MCF 10A (cell line): ENCODE results near the gene AHCYL2. TPM values are rescaled to one million over a fixed set of nuclear protein-coding genes. Genes with fewer than 3 reads are reported as not detected.

Source experiments
- Bru-seq: library from RNA; stranded (reverse); fragments of 400-500 nt; gene quantifications from one replicate; lab custom pipeline; 2021; lab: Mats Ljungman, UMichigan
- BruChase-seq, 2 experiments: library from RNA; stranded (reverse); fragments of 400-500 nt; gene quantifications; one replicate each; lab custom pipeline; 2021; lab: Mats Ljungman, UMichigan
- BruUV-seq: library from RNA; stranded (reverse); fragments of 400-500 nt; replicated peaks from 2 replicates; lab custom pipeline; 2021; lab: Mats Ljungman, UMichigan
- CTCF ChIA-PET: fragments of 300-600 bp; sonication (Branson Sonifier 250); formaldehyde crosslinking; extraction: SDS; loops from one replicate; lab custom pipeline; 2021; ENCODE audit warnings: antibody characterized with exemption, inconsistent platforms; lab: Yijun Ruan, JAX
- POLR2A ChIA-PET: fragments of 300-600, 350-650 bp; sonication (Branson Sonifier 250); formaldehyde crosslinking; extraction: SDS; loops from one replicate; lab custom pipeline; 2020; ENCODE audit warnings: antibody characterized with exemption, inconsistent platforms; lab: Yijun Ruan, JAX
- DNase-seq: peaks from one replicate; pipeline ENCODE4 v3.0.0-alpha.2; 2018; ENCODE audit not compliant: unreplicated experiment
- H3K27ac Mint-ChIP-seq: one replicate; pipeline ENCODE4 v1.8.0; 2022; ENCODE audit warnings: mild to moderate bottlenecking, low read depth, mixed read lengths; ENCODE audit not compliant: unreplicated experiment
- H3K27me3 Mint-ChIP-seq: one replicate; pipeline ENCODE4 v1.8.0; 2022; ENCODE audit warnings: mixed read lengths; ENCODE audit not compliant: insufficient read depth, unreplicated experiment
- H3K36me3 Mint-ChIP-seq: one replicate; pipeline ENCODE4 v1.8.0; 2022; ENCODE audit warnings: mild to moderate bottlenecking, moderate library complexity, mixed read lengths; ENCODE audit not compliant: insufficient read depth, unreplicated experiment
- H3K4me1 Mint-ChIP-seq: one replicate; pipeline ENCODE4 v1.8.0; 2022; ENCODE audit warnings: mixed read lengths; ENCODE audit not compliant: insufficient read depth, unreplicated experiment
- H3K4me3 Mint-ChIP-seq: one replicate; pipeline ENCODE4 v1.8.0; 2022; ENCODE audit warnings: mild to moderate bottlenecking, moderate library complexity, mixed read lengths; ENCODE audit not compliant: unreplicated experiment
- H3K9me3 Mint-ChIP-seq: one replicate; pipeline ENCODE4 v1.8.0; 2022; ENCODE audit warnings: mixed read lengths; ENCODE audit not compliant: unreplicated experiment
- intact Hi-C: fragments of 100-400 bp; cut with micrococcal nuclease; formaldehyde crosslinking; loops from 2 replicates; pipeline ENCODE4 v1.14.1; 2022
- long read RNA-seq: library from polyadenylated mRNA; stranded (forward); transcript quantifications from one replicate; pipeline ENCODE4 v2.0.0, GENCODE V29; 2022
- total RNA-seq: library from RNA; stranded (reverse); gene quantifications from 2 replicates; pipeline ENCODE4 v1.2.3, GENCODE V29; 2022
- TF ChIP-seq, protein P1 (sequence below): fragments of 200-600 bp; IDR thresholded peaks from one replicate; pipeline ENCODE4 v1.8.0; 2022; ENCODE audit warnings: antibody characterized with exemption, mild to moderate bottlenecking; ENCODE audit not compliant: unreplicated experiment

Gene AHCYL2
- 12.8 and 16.4 TPM in 2 replicates for total RNA-seq
- Bru-seq, nascent RNA: percentile 67 among the genes with signal in this experiment
- percentile 76 among the genes with signal in this experiment for BruChase-seq, experiment 1, labeled RNA remaining after a 6-hour chase
- percentile 79 among the genes with signal in this experiment for BruChase-seq, experiment 2, labeled RNA remaining after a 2-hour chase
- long read RNA-seq, full-length matches to known transcripts: 21 of 28 reads
- long read RNA-seq, partial matches to known transcripts: 2 of 28 reads
- long read RNA-seq, other reads (novel, unspliced or antisense): 5 of 28 reads

DNA sequence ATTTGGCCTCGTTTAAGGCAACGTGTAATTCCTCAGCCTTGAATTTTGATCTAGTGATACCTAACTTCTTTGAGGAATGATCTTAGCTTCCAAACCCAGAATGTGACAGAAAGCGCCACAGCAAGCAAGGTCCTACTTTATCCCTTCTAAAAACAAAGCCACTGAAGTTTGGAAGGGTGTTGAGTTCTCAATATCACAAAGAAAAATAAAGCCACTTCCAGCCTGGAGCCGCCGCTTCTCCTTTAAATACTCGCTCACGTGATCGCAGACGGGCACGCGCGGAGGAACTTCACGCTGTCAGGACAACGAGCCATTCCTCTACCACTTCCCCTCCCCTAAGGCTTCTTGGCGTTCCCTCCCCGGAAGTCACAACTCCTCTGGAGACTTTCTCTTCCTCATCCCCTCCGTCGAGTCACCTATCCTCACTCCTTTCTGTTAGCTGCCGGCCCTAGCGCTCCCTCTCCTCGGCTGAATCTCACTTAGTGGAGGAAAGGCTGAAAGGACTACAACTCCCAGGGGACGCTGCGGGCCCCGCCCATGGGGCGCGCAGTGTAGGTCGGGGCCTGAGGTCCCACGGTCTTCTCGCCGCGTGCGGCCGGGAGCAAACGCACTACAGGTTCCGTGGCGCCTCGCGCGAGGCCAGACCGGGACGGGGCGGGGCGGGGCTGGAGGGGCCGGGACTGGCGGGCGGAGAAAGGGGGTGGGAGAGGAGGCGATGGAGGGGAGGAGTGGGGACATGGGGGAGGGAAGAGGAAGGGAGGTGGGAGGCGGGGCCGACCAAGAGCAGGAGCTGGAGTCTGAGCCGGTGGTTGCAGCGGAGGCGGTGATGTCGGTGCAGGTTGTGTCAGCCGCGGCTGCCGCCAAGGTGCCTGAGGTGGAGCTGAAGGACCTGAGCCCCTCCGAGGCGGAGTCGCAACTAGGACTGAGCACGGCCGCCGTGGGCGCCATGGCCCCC lies at the start of gene AHCYL2:
TSS of gene AHCYL2 (plus strand) at position 780 of the 955 bp plus-strand sequence.
- no peaks in the 10 kb centered on the region for H3K9me3 Mint-ChIP-seq
- TF ChIP-seq, protein P1, sequence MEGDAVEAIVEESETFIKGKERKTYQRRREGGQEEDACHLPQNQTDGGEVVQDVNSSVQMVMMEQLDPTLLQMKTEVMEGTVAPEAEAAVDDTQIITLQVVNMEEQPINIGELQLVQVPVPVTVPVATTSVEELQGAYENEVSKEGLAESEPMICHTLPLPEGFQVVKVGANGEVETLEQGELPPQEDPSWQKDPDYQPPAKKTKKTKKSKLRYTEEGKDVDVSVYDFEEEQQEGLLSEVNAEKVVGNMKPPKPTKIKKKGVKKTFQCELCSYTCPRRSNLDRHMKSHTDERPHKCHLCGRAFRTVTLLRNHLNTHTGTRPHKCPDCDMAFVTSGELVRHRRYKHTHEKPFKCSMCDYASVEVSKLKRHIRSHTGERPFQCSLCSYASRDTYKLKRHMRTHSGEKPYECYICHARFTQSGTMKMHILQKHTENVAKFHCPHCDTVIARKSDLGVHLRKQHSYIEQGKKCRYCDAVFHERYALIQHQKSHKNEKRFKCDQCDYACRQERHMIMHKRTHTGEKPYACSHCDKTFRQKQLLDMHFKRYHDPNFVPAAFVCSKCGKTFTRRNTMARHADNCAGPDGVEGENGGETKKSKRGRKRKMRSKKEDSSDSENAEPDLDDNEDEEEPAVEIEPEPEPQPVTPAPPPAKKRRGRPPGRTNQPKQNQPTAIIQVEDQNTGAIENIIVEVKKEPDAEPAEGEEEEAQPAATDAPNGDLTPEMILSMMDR: no peak
- CTCF ChIA-PET: interaction anchor here (0.6 to 12.3 kb wide), 11 partner anchors 47 to 420 kb away, joined by 3 to 176 read pairs (median 5); no protein-coding TSS in a partner anchor
- no peaks in the 10 kb centered on the region for H3K27me3 Mint-ChIP-seq
- H3K4me3 Mint-ChIP-seq: peak within 1 kb of the TSS; percentile 94
- intact Hi-C loops: no loop called here
- BruUV-seq: no TSS peak
- peaks cover 11% of the 10 kb centered on the region for H3K4me1 Mint-ChIP-seq
- POLR2A ChIA-PET: interaction anchor here (0.6 to 2.5 kb wide), 17 partner anchors 9 to 244 kb away, joined by 3 to 24 read pairs (median 4); partner anchors contain the start of gene STRIP2
- H3K36me3 Mint-ChIP-seq: no peaks in the 10 kb centered on the region
- H3K27ac Mint-ChIP-seq: peak within 1 kb of the TSS; percentile 100
- peak; percentile 97 for DNase-seq

DNA sequence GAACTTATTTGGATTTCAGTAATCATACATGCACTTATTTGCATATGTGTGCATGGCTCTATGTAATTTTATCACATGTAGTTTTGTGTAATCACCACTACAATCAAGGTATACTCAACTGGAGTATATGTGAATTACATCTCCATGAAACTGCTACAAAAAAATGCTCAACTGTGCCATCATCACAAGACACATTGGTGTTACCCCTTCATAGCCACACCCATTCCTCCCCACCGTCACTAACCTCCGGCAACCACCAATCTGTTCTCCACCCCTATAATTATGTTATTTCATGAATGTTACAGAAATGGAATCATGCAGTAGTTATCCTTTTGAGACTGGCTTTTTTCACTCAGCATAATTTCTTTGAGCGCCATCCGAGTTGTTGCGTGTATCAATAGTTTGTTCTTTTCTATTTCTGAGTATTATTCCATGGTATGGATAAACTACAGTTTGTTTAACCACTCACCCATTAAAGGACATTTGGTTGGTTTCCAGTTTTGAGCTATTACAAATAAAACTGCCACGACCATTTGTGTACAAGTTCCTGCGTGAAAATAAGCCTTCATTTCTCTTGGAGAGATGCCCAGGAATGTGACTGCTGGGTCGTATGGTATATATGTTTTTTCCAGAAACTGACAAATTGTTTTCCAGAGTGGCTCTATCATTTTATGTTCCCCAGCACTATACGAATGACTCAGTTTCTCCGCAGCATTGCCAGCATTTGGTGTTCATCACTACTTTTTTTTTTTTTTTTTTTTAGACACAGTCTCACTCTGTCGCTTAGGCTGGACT lies 47.7 kb upstream of the AHCYL2 start:
- no peaks in the 10 kb centered on the region for H3K4me1 Mint-ChIP-seq
- BruUV-seq: no TSS peak
- H3K4me3 Mint-ChIP-seq: no peak overlapping the region
- no peak overlapping the region for H3K27ac Mint-ChIP-seq
- no peaks in the 10 kb centered on the region for H3K36me3 Mint-ChIP-seq
- TF ChIP-seq, protein P1: no peak
- DNase-seq: no peak
- POLR2A ChIA-PET: no interaction called here
- peaks cover 38% of the 10 kb centered on the region for H3K27me3 Mint-ChIP-seq
- H3K9me3 Mint-ChIP-seq: no peaks in the 10 kb centered on the region
- CTCF ChIA-PET: interaction anchor here (1.0 kb wide), 1 partner anchor 13 kb away, joined by 3 read pairs; no protein-coding TSS in a partner anchor
- intact Hi-C loops: no loop called here

DNA sequence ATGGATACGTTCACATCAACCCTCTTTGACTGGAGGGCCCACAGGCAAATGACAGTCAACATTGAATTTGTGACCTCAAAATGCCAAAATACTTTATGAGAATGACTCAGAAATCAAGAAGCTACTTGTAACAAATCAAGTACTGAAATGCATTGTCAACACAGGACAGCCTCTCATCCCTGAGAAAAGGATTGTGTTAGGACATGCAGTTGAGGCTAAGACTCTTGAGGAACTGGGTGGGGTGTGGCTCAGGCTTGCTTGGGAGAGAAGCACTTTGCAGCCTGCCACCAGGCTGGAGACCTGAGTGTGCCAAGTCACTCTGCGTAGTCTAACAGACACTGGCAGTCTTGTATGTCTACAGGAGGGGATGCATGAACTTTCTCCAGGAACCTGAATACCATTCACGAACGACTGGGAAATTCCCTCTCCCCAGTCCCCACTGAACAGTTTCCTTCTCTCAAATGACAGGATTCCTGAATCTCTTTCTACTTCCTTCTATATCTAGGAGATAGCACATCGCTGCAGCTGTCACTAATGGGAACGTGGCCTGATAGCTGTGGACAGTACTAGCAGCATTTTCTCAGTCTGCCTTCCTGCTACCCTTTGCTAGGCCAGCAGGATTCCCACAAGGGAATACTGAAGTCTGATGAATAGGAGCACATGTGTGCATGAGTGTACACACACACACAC lies 39.7 kb upstream of the AHCYL2 start:
- peak; percentile 9 for DNase-seq
- intact Hi-C loops: no loop called here
- no peak overlapping the region for H3K4me3 Mint-ChIP-seq
- no peaks in the 10 kb centered on the region for H3K4me1 Mint-ChIP-seq
- ChIA-PET CTCF (interaction anchor here (0.5 to 2.0 kb wide), 3 partner anchors 21 to 252 kb away, joined by 3 to 7 read pairs (median 3); no protein-coding TSS in a partner anchor), POLR2A (no interaction called here)
- TF ChIP-seq, protein P1: no peak
- H3K9me3 Mint-ChIP-seq: no peaks in the 10 kb centered on the region
- H3K36me3 Mint-ChIP-seq: no peaks in the 10 kb centered on the region
- no TSS peak for BruUV-seq
- no peak overlapping the region for H3K27ac Mint-ChIP-seq
- H3K27me3 Mint-ChIP-seq: peaks cover 27% of the 10 kb centered on the region
